CD4-positive, alpha-beta T cell treated with Interferon gamma for 1 hour (primary cell): ENCODE measurements around the gene TTC9.
"Not testable (repeated sequence)": the region's sequence is repeated elsewhere in the genome, so short reads cannot be mapped to it uniquely, and the experiment has no call there.

Source experiments
- DNase-seq: peaks from one replicate; pipeline ENCODE4 v3.0.0-alpha.2; 2020

The TTC9 gene

DNA sequence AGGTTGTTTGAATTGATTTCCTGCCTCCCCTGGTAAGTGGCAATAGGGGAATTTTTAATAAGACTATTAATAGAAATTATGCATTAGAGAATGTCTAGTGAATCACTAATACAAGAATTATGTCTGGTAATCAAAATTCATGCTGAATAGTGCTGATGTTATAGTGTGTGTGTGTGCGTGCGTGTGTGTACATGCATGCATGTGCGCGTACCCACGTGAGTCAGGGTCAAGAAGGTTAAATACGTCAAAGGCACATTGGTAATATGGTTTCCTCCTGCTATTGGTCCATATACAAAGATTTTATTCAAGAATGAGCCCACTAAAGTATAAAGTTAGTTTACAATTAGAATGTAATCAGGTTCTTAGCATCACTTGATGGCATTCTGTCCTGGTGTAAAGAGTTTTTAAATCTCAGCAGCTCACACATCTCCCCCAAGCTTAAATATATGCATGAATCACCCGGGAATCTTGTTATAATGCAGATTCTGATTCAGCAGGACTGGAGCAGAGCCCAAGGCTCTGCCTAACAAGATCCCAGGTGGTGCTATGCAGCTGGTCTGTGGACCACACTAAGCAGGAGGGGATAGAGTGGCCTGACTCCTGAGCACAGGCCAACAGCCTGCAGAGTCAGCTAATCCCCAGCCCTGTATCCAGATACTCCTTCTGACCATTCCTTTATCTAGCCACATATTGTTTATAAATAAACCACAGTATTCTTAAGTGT is 43.9 kb downstream of the TTC9 start:
- DNase-seq, result no peak

DNA sequence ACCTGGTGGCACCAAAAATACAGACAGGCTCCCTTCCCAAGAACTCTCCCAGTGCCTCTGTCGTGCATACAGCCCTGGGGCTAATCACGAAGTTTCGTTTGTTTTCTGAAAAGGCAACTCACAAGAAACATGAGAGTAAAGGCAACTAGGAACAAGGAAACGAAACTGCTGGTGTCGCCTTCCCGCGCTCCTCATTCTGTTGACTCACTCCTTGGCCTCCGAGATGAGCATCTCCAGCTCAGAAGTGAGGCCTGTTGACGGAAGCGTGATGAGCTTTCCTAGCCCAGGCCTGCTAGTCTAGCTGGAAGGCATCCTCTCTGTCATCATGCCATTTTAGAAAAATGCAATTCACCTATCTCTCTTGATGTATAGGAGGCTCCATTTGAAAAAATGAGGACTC is 50.5 kb downstream of the TTC9 start:
- DNase-seq, result peak; percentile 66

DNA sequence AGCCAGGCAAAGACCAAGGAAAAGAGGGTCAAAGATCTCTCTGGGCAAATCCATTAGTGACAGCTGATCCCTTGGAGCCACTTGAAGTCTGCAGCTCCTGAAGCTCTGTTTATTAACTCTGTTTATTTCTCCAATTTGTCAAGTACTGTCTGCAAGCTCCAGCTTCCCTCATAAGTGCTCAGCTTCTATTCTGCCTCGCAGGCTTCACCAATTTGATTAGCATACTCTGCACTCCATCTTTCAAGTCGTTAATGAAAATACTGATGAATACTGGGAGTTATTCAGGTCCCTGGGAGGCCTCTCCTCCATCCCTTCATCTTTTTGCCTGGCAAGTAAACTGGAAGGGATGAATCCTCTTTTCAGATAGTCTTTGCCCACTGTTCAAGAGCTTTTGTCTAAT is 54.3 kb downstream of the TTC9 start:
- no peak for DNase-seq

DNA sequence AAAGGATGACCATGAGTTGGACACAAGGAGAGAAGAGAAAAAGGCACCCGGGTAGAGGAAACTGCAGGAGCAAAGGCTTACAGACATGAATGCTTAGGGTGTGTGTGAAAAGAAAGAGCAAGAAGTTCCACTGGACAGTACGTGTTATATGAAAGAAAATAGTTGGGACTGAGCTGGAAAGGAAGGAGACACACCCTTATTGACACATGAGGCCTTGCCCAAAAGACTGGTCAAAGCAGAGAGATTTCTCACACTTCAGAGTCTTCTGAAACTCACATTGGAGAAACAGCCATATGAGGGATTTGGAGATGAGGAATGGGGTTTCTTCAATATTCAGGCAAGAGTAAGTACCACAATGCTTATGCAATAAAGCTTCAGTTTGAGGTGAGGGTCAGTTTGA is 56.0 kb downstream of the TTC9 start:
- DNase-seq, result no peak

DNA sequence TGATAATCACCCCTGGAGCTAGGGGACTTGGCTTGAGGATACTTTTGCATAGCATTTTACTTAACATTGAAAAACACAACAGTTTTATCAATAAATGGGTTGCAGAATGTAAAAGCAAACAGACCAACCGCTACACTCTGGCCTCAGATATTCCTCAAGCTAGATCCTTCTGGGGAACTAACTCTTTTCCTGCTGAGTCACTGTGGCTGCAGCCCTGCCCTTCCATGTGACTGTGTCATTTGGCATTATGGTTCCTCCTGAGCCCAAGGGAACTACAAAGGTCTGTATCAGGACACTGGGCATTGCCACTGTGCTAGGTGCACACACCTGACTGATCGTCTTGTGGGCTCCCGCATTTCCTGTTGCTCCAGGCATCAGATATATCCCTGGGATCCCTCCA is 56.6 kb downstream of the TTC9 start:
- peak; percentile 9 for DNase-seq

DNA sequence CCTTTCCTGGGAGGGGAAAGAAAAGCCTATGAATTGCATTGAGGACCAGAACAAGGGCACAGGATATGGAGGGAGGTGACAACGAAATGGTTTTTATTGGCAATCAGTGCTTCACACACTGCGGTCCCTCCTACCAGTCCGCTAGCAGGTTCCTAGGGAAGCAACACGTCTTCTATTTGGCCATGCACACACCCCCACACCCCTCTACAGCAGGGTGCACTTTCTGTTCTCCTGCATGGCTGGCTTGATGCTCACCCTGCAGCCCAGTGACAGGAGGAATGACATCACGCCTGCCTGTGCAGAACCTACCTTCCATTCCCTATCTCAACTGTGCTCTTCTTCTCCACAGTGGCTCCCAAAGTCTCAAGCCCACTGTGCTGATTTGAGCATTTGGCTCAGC is 57.9 kb downstream of the TTC9 start:
- no peak for DNase-seq

DNA sequence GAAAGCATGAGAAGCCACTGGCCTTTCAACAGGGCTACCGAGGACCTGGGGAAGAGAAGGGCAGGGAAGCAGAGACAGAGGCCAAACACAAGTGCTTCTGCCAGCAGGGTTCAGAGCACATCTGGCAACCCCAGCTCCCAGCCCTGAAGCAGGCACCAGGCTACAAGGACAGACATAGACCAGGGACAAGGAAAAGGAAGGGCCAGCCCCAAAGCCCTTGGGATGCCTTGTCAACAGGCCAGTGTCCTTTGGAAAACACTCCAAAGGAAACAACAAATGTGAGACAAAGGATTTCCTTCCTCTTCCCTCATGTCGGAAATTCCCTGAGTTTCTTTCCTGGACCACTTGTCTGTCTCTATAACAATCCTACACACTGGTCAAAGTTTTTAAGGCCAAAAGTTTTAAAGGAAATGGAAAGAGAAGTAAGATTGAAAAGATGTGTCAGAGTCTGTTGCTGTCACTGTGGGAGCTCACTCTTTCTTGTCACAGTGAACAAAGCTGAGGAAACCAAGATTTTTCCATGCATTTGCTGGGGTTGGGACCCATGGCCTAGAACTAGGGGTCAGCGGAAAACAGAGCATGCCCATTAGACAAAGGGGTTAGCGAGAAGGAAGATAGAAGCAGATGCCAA is 59.4 kb downstream of the TTC9 start:
- DNase-seq, result no peak

DNA sequence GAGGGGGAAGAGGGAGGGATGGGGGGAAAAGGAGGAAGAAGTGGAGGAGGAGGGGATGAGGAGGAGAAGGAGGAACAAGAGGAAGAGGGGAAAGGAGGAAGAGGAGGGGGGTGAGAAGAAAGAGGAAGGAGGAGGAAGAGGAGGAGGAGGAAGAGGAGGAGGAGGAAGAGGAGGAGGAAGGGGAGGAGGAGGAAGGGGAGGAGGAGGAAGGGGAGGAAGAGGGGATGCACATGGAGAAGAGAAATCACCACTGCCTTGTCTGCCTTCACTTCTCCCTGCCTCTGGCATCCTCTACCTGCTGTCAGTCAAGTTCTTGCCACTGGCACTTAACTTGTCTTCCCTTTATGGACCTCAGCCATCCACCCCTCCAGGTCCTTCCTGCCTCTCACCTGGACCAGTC is 59.9 kb downstream of the TTC9 start:
- no peak for DNase-seq

DNA sequence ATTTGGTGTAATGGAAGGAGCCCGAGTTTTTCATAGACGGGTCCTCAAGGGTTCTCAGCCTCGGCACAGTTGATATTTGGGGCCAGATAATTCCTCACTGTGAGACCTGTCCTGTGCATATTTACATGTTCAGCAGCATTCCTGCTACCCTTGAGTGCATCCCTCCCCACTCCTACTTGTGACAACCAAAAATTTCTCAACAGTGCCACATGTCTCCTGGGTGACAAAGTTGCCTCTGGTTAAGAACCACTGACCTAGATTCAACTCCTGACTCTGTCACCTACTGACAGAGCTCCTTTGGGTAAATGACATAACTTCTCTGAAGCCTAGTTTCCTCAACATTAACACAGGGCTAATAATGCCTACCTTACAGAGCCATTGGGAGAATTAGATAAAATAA is 60.4 kb downstream of the TTC9 start:
- no peak for DNase-seq

DNA sequence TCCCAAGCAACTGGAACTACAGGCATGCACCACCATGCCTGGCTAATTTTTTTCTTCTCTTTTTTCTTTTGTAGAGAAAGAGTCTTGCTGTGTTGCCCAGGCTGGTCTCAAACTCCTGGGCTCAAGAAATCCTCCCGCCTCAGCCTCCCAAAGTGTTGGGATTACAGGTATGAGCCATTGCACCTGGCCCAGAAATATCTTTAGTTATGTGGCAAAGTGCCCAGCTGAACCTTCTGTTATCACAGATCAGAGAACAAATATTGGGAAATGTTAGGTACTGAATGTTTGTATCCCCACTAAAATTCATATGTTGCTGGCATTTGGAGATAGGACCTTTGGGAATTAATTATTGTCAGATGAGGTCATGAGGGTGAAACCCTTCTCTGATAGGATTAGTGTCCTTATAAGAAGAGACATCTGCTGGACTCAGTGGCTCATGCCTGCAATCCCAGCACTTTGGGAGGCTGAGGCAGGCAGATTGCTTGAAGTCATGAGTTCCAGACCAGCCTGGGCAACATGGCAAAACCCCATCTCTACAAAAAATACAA is 62.0 kb downstream of the TTC9 start:
- DNase-seq, result not testable (repeated sequence)

DNA sequence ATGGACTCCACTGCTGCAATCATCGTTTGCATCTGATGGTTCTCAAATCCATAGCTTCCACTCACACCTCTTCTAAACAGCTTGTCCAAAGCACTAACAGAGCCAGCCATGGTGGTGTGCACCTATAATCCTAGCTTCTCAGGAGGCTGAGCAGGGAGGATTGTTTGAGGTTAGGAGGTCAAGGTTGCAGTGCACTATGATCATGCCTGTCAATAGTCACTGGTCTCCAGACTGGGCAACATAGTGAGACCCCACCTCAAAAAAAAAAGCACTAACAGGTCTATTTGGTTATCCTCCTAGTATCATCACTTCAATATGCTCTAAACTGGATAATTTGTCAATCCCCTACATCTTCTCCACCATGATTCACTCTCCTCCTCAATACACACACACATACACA is 63.2 kb downstream of the TTC9 start:
- DNase-seq, result no peak

DNA sequence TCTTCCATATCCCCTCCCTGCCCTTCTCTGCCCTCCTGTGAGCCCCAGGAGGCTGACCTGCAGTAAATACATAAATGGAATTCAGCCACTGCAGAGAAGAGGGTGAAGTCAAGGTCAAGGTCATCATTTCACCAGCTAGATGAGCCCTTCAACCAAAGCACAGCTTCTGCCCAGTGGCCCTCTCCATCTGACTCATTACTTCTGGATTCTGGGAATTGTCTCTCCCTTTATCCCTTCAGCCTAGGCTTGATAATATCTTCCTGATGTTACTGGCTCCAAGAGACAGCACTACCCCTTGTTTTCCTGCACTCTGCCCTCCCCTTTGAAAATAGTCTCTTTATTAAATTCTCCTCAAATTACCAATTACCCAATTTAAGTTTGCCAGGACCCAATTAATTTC is 64.5 kb downstream of the TTC9 start:
- no peak for DNase-seq

DNA sequence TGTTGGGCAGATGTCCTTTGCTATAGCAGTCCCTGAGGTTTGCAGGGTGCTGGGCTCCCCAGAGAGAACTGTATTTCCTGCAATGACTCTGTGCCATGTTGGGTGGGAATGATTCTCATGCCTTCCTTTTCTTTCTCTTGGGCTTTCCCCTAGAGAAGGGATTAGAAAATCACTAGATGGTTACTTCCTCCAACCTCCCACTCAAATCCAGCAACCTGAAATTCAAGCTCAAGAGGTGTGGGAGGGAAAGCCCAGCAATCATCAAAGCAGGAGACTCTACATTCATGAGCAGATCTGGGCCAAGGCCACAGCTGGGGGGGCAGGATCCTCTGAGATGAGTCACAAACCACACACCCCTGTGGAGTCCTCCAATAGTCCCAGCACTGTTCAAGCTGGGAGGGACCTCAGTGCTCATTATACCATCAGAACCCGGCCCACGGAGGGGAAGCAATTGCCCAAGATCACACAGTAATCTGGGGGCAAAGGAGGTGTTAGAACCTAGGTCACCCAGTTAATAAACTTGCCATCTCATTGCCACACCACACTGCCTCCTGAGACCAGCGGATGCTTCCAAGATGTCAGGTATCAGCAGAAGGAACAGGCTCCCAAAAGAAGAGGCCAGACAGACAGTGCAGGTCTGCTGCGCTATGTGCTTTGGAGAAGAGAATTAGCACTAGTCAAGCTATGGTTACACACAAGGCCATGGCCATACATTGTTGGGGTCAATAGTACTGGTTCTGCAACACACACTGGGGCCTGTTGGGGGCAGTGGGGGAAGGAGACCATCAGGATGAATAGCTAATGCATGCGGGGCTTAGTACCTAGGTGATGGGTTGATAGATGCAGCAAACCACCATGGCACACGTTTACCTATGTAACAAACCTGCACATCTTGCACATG is 65.7 kb downstream of the TTC9 start:
- no peak for DNase-seq

DNA sequence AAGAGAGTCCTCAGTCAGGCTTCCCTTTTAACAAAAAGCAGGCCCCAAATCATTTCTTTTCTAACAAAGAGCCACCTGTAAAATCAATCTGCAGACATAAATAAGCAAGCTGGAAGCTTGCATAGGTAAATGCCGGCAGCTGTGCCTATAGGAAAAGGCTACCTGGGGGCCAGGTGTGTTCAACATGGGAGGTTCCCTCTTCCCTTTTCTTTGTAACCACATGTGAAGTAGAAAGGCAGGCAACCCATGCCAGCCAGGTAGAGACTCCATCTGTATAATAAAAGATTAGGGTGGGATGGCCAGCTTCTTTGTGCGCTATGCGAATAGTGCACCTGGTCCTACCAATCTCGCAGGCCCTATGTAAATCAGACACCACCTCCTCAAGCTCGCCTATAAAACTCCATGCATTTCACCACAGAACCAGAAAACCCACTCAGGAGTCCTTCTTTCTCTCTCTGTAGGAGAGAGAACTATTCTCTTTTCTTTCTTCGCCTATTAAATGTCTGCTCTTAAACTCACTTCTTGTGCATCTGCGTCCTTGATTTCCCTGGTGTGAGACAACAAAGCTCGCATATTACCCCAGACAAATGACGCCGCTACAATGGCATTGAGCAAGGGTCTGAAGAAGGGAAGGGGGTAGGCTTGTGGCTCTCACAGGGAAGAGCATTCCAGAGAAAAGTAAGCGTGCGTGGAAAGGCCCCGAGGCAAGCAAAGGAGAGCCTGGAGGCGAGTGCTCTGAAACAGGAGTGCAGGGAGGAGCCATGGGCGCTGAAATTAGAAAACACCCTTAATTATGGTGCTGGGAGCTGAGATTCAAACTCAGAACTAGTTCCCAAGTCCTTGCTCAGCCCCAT is 67.2 kb downstream of the TTC9 start:
- DNase-seq, result no peak

DNA sequence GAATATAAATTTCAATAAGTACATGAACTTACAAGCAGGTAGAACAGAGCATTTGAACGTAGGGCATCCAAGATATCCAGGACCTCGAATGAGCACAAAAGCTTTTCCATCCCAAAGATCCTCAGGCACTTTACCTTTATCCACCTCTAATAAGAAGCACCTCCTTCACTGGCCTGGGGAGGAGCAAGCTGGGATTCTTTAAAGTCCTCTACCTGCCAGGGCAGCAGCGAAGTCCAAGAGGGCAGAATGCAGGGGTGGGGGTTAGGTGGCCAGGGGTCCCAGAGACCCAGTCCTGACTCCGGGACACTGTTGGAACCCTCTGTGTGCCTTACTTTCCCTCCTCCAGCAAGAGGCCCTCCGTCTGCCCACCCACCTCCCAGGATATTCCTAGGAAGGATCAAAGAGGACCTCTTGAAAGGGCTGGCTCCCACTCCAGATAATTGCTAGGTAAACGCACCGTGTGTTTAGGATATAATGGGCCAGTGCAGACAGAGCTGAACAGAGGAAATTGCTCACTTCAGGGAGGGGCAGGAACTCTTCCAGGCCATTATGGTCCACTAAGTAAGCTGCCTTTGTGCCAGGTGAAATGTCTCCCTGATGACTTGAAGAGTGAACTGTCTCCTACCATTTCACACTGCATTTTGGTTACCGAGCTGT is 68.1 kb downstream of the TTC9 start:
- no peak for DNase-seq

DNA sequence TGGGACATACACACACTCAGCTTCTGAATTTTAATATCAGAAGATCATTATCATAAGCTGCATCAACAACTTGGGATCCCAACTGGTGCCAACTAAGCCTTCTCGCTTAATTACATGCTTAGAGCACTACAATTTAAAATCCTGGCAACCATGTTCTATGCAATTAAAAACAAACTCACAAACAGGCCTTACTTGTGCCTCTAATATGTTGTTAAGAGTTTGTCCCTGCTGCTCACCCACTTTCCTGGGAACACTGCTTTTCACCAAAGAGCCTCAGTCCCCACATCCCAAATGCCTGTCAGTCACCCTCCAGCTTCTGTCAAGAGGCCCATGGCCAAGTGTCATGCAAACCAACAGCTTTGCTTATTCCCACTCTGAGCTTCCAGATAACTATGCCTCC is 69.7 kb downstream of the TTC9 start:
- DNase-seq, result no peak

DNA sequence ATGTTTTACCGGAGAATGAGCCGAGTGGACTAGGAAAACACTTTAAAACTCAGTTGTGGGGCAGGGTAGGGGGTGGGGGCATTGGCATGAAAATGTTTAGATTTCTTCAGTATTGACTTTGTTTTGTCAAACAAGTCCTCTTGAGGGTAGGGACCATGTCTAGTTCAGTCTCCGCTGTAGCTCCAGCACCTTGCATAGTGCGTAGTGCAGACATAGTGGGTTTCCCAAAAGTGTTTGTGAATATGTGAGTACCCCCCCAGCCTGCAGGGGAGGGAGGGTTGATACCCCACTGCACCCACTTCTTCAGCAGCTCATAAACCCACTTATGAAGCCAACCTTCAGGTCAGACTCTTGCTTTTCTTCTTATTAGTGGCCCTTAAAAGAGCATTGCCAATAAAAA is 71.4 kb downstream of the TTC9 start:
- DNase-seq, result no peak

DNA sequence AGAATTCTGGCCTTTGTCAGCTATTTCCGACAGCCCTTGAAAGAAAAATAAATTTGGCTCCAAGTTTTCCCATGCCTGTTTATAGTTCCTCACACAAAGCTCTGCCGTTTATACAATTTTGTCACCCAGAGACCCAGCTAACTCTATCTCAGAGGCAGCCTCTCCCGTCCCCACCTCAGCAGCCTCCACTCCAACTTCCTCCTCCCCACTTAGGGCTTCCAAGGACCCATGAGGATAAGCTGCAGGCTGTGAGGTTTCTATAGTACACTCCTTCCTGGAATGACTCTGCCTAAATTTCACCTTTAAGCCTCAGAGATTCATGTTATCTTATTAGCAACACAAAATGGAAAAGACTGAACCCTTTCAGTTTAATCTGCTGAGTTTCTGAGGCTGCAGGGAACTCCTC is 71.8 kb downstream of the TTC9 start:
- no peak for DNase-seq

DNA sequence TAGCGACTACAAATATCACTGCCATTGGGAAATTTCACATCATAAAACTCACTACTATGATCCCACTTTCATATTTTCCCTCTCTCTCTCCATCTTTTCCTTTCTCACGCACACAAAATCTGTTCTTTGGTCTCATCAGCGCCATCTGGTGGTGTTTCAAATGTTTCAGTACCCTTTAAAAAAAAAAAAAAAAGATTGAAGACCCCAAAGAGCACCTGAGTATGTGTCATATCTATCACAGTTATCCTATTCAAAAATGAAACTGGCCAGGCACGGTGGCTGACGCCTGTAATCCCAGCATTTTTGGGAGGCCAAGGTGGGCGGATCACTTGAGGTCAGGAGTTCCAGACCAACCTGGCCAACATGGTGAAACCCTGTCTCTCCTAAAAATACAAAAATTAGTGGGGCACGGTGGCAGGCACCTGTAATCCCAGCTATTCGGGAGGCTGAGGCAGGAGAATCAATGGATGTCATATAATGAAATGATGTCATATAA is 72.4 kb downstream of the TTC9 start:
- peak; percentile 4 for DNase-seq

DNA sequence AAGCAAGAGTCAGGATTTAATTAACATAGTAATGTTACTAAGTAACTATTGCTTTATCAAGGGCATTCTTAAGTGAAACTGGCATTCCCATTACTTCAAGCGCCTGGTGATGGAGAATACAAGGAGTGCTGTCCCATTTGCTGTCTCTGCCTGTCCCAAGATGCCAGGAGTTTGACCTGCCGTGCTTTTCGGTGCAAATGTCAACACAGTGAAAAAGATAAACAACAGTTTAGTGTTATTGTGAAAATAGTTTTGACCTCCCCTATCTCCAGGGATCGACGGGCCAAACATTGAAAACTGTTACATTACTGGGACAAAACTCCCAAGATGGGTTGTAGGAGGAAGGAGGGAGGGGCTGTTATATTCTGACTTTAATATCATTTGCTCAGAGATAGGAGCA is 74.8 kb downstream of the TTC9 start:
- no peak for DNase-seq

DNA sequence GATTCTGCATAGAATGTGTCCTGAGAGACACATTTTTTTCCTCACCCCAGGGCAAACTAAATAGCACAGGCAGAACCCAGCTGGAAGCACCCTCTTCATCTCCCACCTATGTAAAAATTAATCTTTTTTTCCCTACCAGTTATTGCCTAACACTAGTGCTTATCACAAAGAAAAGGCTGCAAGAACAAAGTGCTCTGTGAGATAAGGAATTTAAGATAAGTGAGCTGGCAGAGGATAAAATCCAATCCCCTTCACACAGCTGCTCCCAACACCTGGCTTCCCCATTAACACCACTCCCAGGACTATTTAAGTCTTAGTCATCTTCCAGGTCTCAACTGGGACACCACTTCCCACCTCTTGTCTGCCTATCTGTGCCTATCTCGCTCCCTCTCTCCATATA is 75.2 kb downstream of the TTC9 start:
- no peak for DNase-seq
